Hepatocyte (in vitro differentiated cells): ENCODE measurements around the gene FAT1.

ENCODE experiments used
- CTCF ChIP-seq: fragments of 200-600 bp; sonication (generic); IDR thresholded peaks from 2 replicates; pipeline ENCODE4 v1.5.1; 2016; ENCODE audit warnings: antibody characterized with exemption, mild to moderate bottlenecking; ENCODE audit not compliant: poor library complexity
- EZH2 ChIP-seq: fragments of 200-600 bp; sonication (generic); IDR thresholded peaks from 2 replicates; pipeline ENCODE4 v1.6.1; 2016; ENCODE audit warnings: antibody characterized with exemption, mild to moderate bottlenecking, borderline replicate concordance

GRCh38 chr4:186624951-186625350 lies 98.7 kb downstream of the FAT1 start:
- no peak for TF ChIP-seq CTCF
- TF ChIP-seq EZH2 = no peak
